ENCODE results near the gene CDH13. TPM values are rescaled to one million over a fixed set of nuclear protein-coding genes. Genes with fewer than 3 reads are reported as not detected.

The CDH13 gene
- total and polyA plus RNA-seq, 2 donors (not counting 3 experiments of a cell fraction or from before 2014, with no cell fraction given) = 96.6 to 124 TPM

DNA sequence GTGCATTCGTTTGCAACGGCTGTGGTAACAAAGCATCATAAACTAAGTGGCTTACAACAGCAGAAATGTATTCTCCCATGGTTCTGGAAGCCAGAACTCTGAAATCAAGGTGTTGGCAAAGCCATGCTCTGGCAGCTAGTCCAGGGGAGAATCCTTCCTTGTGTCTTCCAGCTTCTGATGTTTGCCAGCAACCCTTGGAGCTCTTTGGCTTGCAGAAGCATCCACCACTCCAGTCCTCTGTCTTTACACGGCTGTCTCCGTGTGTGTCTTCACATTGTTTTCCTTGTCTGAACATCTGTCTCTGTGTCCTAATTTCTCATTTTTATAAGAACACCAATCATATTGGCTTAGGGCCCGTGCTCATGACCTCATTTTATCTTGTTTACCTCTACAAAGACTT lies 915.7 kb downstream of the CDH13 start:
- Histone ChIP-seq H3K27ac (ENCODE audit: insufficient read depth, low read depth, low read length) (no peak overlapping the region), H3K36me3 (ENCODE audit: control insufficient read depth in 2 of 2, extremely low read depth in 1 of 2, insufficient read depth in 2 of 2, low read length in 2 of 2) (no peaks in the 10 kb centered on the region), H2AFZ (ENCODE audit: low read depth, low read length) (no peak overlapping the region), H3K79me2 (ENCODE audit: control insufficient read depth, insufficient read depth, low read length) (no peaks in the 10 kb centered on the region), H3K4me1 (ENCODE audit: control insufficient read depth, extremely low read depth, insufficient read depth, low read length) (no peaks in the 10 kb centered on the region), H3K9ac (replicated peaks; ENCODE audit: extremely low read depth, insufficient read depth, low read length) (no peak overlapping the region), H3K9me1 (replicated peaks; ENCODE audit: control insufficient read depth, extremely low read depth, insufficient read depth, low read length) (no peaks in the 10 kb centered on the region), H4K20me1 (replicated peaks; ENCODE audit: control insufficient read depth, extremely low read depth, insufficient read depth, low read length) (no peaks in the 10 kb centered on the region), H3K9me3 (replicated peaks; ENCODE audit: control insufficient read depth, insufficient read depth, low read length) (no peaks in the 10 kb centered on the region), H3K4me3 (replicated peaks in 1 of 3; ENCODE audit: insufficient read depth in 1 of 3, low read depth in 1 of 3, low read length in 3 of 3) (no peak overlapping the region), H3K27me3 (ENCODE audit: control insufficient read depth in 2 of 2, insufficient read depth in 2 of 2, low read length in 2 of 2) (no peaks in the 10 kb centered on the region), H3K4me2 (ENCODE audit: insufficient read depth, low read length) (no peak overlapping the region)
- no TSS peak for BruUV-seq (replicated peaks)
- dilution Hi-C loops (cut with MboI; ENCODE audit: extremely low pct_ligation_motif_present, low sequenced_read_pairs) = no loop called here
- no peak for DNase-seq (ENCODE audit: low read depth, low spot score)
- FAIRE-seq = no peak
- ChIA-PET POLR2A (no interaction called here), CTCF (no interaction called here)
- TF ChIP-seq, protein P1, sequence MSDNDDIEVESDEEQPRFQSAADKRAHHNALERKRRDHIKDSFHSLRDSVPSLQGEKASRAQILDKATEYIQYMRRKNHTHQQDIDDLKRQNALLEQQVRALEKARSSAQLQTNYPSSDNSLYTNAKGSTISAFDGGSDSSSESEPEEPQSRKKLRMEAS (IDR thresholded peaks at IDR 0.05; ENCODE audit: insufficient read depth, insufficient read length) = no peak
- no peak for TF ChIP-seq POLR2AphosphoS5 (IDR thresholded peaks at IDR 0.05; ENCODE audit: insufficient read depth, low read depth, low read length)
- intact Hi-C loops (cut with micrococcal nuclease) = no loop called here

DNA sequence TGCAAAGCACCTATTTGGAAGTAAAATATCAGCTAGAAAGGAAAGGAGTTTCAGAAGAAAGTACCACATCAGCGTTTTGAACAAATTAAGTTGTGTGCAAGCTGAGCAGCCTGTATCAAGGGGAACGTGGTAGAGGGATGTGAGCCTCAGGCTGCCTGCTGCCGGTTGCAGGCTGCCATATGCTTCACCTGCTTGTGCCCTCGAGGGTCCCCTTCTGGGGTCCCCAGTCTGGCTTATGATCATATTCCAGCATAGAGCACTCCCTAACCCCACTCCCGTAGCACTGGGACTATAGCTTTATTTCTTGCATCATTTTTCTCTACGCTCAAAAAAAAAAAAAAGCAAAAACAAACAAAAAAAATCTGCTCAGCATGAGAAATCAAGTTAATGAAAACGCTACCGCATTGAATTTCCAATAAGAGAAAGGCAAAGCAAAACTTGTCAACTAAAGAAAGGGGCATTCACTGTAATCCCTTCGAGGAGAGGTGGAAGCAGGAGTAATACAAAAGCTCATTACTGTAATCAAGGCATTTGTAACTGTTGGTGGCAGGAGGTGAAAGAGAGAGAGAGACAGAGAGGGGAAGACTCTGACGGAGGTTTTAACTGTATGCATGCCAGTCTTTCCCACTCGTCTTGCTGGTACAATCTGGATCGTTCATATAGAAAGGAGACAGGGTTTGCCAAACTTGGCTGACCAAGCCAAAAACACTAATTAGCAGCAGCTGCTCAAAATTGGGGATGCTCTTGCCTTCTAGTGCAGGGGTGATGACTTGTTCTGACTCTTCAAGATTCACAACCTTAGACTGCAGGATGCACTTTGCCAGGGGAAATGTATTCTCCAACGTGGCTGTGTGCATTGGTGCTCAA lies 922.8 kb downstream of the CDH13 start:
- Histone ChIP-seq H3K27me3 (ENCODE audit: control insufficient read depth in 2 of 2, insufficient read depth in 2 of 2, low read length in 2 of 2) (no peaks in the 10 kb centered on the region), H3K36me3 (ENCODE audit: control insufficient read depth in 2 of 2, extremely low read depth in 1 of 2, insufficient read depth in 2 of 2, low read length in 2 of 2) (no peaks in the 10 kb centered on the region), H4K20me1 (replicated peaks; ENCODE audit: control insufficient read depth, extremely low read depth, insufficient read depth, low read length) (no peaks in the 10 kb centered on the region), H3K9me3 (replicated peaks; ENCODE audit: control insufficient read depth, insufficient read depth, low read length) (no peaks in the 10 kb centered on the region), H3K9ac (replicated peaks; ENCODE audit: extremely low read depth, insufficient read depth, low read length) (no peak overlapping the region), H3K4me3 (replicated peaks in 1 of 3; ENCODE audit: insufficient read depth in 1 of 3, low read depth in 1 of 3, low read length in 3 of 3) (no peak overlapping the region), H3K9me1 (replicated peaks; ENCODE audit: control insufficient read depth, extremely low read depth, insufficient read depth, low read length) (no peaks in the 10 kb centered on the region), H2AFZ (ENCODE audit: low read depth, low read length) (no peak overlapping the region), H3K4me1 (ENCODE audit: control insufficient read depth, extremely low read depth, insufficient read depth, low read length) (peaks cover 7% of the 10 kb centered on the region), H3K27ac (ENCODE audit: insufficient read depth, low read depth, low read length) (no peak overlapping the region), H3K4me2 (ENCODE audit: insufficient read depth, low read length) (no peak overlapping the region), H3K79me2 (ENCODE audit: control insufficient read depth, insufficient read depth, low read length) (no peaks in the 10 kb centered on the region)
- no peak for FAIRE-seq
- no TSS peak for BruUV-seq (replicated peaks)
- POLR2A ChIA-PET = no interaction called here
- CTCF ChIA-PET = no interaction called here
- dilution Hi-C loops (cut with MboI; ENCODE audit: extremely low pct_ligation_motif_present, low sequenced_read_pairs) (no loop called here), intact Hi-C loops (cut with micrococcal nuclease) (no loop called here)
- DNase-seq (ENCODE audit: low read depth, low spot score) = no peak
- TF ChIP-seq JUN (IDR thresholded peaks at IDR 0.05; ENCODE audit: borderline replicate concordance, insufficient read depth, insufficient read length, low read depth) (no peak), FOS (IDR thresholded peaks at IDR 0.05; ENCODE audit: borderline replicate concordance, insufficient read depth, low read length) (no peak), MYC (IDR thresholded peaks at IDR 0.05; ENCODE audit: low read depth, low read length) (no peak), EZH2 (IDR thresholded peaks at IDR 0.05; ENCODE audit: borderline replicate concordance, low read depth, low read length, severe bottlenecking) (no peak), POLR2AphosphoS5 (IDR thresholded peaks at IDR 0.05; ENCODE audit: insufficient read depth, low read depth, low read length) (no peak), POLR2A (IDR thresholded peaks at IDR 0.05; ENCODE audit: low read depth, low read length) (no peak)
- TF ChIP-seq, protein P2, sequence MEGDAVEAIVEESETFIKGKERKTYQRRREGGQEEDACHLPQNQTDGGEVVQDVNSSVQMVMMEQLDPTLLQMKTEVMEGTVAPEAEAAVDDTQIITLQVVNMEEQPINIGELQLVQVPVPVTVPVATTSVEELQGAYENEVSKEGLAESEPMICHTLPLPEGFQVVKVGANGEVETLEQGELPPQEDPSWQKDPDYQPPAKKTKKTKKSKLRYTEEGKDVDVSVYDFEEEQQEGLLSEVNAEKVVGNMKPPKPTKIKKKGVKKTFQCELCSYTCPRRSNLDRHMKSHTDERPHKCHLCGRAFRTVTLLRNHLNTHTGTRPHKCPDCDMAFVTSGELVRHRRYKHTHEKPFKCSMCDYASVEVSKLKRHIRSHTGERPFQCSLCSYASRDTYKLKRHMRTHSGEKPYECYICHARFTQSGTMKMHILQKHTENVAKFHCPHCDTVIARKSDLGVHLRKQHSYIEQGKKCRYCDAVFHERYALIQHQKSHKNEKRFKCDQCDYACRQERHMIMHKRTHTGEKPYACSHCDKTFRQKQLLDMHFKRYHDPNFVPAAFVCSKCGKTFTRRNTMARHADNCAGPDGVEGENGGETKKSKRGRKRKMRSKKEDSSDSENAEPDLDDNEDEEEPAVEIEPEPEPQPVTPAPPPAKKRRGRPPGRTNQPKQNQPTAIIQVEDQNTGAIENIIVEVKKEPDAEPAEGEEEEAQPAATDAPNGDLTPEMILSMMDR (IDR thresholded peaks at IDR 0.05; ENCODE audit: extremely low read depth in 1 of 2, insufficient read depth in 1 of 2, low read depth in 1 of 2, low read length in 2 of 2) = no peak

Measured in endothelial cell of umbilical vein (primary cell).